ENCODE data around the gene TNFSF8. TPM values are rescaled to one million over a fixed set of nuclear protein-coding genes. Genes with fewer than 3 reads are reported as not detected.

Gene TNFSF8
- total RNA-seq, 3 donors from 2014 or later: 130 to 192 (median 141) TPM

- no peak for DNase-seq
- Mint-ChIP-seq H3K4me3 (no peak overlapping the region), H3K4me1 (ENCODE audit: low read depth) (peaks cover 46% of the 10 kb centered on the region), H3K36me3 (ENCODE audit: insufficient read depth) (peaks cover 74% of the 10 kb centered on the region), H3K27me3 (ENCODE audit: low read depth) (no peaks in the 10 kb centered on the region), H3K9me3 (peaks cover 4% of the 10 kb centered on the region)
- ATAC-seq: no peak
Measured at GRCh38 chr9:114905170-114905940, 25.0 kb downstream of the TNFSF8 start.

- Mint-ChIP-seq H3K27me3 (ENCODE audit: low read depth) (no peaks in the 10 kb centered on the region), H3K36me3 (ENCODE audit: insufficient read depth) (peaks cover 62% of the 10 kb centered on the region), H3K9me3 (peaks cover 4% of the 10 kb centered on the region), H3K4me1 (ENCODE audit: low read depth) (peaks cover 22% of the 10 kb centered on the region), H3K4me3 (peak overlapping the region; percentile 78)
- ATAC-seq: peak; percentile 54 to 62
- DNase-seq: no peak
Measured at GRCh38 chr9:114902786-114903524, 27.4 kb downstream of the TNFSF8 start.

GRCh38 chr9:114900942-114901802, 29.2 kb downstream of the TNFSF8 start:
- peaks cover 55% of the 10 kb centered on the region for H3K36me3 Mint-ChIP-seq (ENCODE audit: insufficient read depth)
- peak overlapping the region; percentile 20 for H3K4me3 Mint-ChIP-seq
- DNase-seq (no peak), ATAC-seq (peak in 1 of 2 donors; percentile 10)
- no peaks in the 10 kb centered on the region for H3K27me3 Mint-ChIP-seq (ENCODE audit: low read depth)
- peaks cover 4% of the 10 kb centered on the region for H3K9me3 Mint-ChIP-seq
- H3K4me1 Mint-ChIP-seq (ENCODE audit: low read depth): peaks cover 11% of the 10 kb centered on the region

GRCh38 chr9:114899995-114900394, 30.4 kb downstream of the TNFSF8 start:
- Mint-ChIP-seq H3K36me3 (ENCODE audit: insufficient read depth) (peaks cover 48% of the 10 kb centered on the region), H3K4me1 (ENCODE audit: low read depth) (peaks cover 15% of the 10 kb centered on the region), H3K9me3 (peaks cover 4% of the 10 kb centered on the region), H3K27me3 (ENCODE audit: low read depth) (no peaks in the 10 kb centered on the region), H3K4me3 (no peak overlapping the region)
- no peak for DNase-seq
- no peak for ATAC-seq

GRCh38 chr9:114899461-114899860, 30.9 kb downstream of the TNFSF8 start:
- Mint-ChIP-seq H3K4me1 (ENCODE audit: low read depth) (peaks cover 20% of the 10 kb centered on the region), H3K36me3 (ENCODE audit: insufficient read depth) (peaks cover 44% of the 10 kb centered on the region), H3K4me3 (no peak overlapping the region), H3K9me3 (peaks cover 4% of the 10 kb centered on the region), H3K27me3 (ENCODE audit: low read depth) (no peaks in the 10 kb centered on the region)
- ATAC-seq (no peak), DNase-seq (no peak)

- Mint-ChIP-seq H3K27me3 (ENCODE audit: low read depth) (no peaks in the 10 kb centered on the region), H3K36me3 (ENCODE audit: insufficient read depth) (peaks cover 37% of the 10 kb centered on the region), H3K4me1 (ENCODE audit: low read depth) (peaks cover 27% of the 10 kb centered on the region), H3K9me3 (peaks cover 7% of the 10 kb centered on the region), H3K4me3 (no peak overlapping the region)
- peak; percentile 66 for DNase-seq
- ATAC-seq: peak; percentile 55 to 58
Measured at GRCh38 chr9:114898741-114899140, 31.6 kb downstream of the TNFSF8 start.

GRCh38 chr9:114897196-114897595, 33.2 kb downstream of the TNFSF8 start:
- ATAC-seq (no peak), DNase-seq (no peak)
- H3K4me1 Mint-ChIP-seq (ENCODE audit: low read depth): peaks cover 43% of the 10 kb centered on the region

GRCh38 chr9:114896344-114896743, 34.0 kb downstream of the TNFSF8 start:
- ATAC-seq (no peak), DNase-seq (no peak)
- Mint-ChIP-seq H3K27me3 (ENCODE audit: low read depth) (no peaks in the 10 kb centered on the region), H3K36me3 (ENCODE audit: insufficient read depth) (peaks cover 14% of the 10 kb centered on the region), H3K4me1 (ENCODE audit: low read depth) (peaks cover 48% of the 10 kb centered on the region), H3K4me3 (no peak overlapping the region), H3K9me3 (peaks cover 8% of the 10 kb centered on the region)

More at GRCh38 chr9:114897196-114897595, 33.2 kb downstream of the TNFSF8 start:
- Mint-ChIP-seq H3K4me3 (no peak overlapping the region), H3K36me3 (ENCODE audit: insufficient read depth) (peaks cover 21% of the 10 kb centered on the region), H3K27me3 (ENCODE audit: low read depth) (no peaks in the 10 kb centered on the region), H3K9me3 (peaks cover 8% of the 10 kb centered on the region)

- DNase-seq (no peak), ATAC-seq (no peak)
- Mint-ChIP-seq H3K9me3 (peaks cover 4% of the 10 kb centered on the region), H3K4me1 (ENCODE audit: low read depth) (peaks cover 54% of the 10 kb centered on the region), H3K36me3 (ENCODE audit: insufficient read depth) (peaks cover 7% of the 10 kb centered on the region), H3K4me3 (no peak overlapping the region), H3K27me3 (ENCODE audit: low read depth) (no peaks in the 10 kb centered on the region)
Measured at GRCh38 chr9:114895521-114895991, 34.8 kb downstream of the TNFSF8 start.

- Mint-ChIP-seq H3K4me1 (ENCODE audit: low read depth) (peaks cover 61% of the 10 kb centered on the region), H3K4me3 (no peak overlapping the region), H3K9me3 (peaks cover 4% of the 10 kb centered on the region), H3K36me3 (ENCODE audit: insufficient read depth) (peaks cover 1% of the 10 kb centered on the region), H3K27me3 (ENCODE audit: low read depth) (no peaks in the 10 kb centered on the region)
- ATAC-seq (peak; percentile 61 to 66), DNase-seq (no peak)
Measured at GRCh38 chr9:114894609-114895433, 35.6 kb downstream of the TNFSF8 start.

GRCh38 chr9:114894206-114894605, 36.2 kb downstream of the TNFSF8 start:
- peaks cover 68% of the 10 kb centered on the region for H3K4me1 Mint-ChIP-seq (ENCODE audit: low read depth)
- H3K27me3 Mint-ChIP-seq (ENCODE audit: low read depth): no peaks in the 10 kb centered on the region
- H3K36me3 Mint-ChIP-seq (ENCODE audit: insufficient read depth): peaks cover 1% of the 10 kb centered on the region
- DNase-seq (no peak), ATAC-seq (peak in 1 of 2 donors; percentile 7)
- H3K4me3 Mint-ChIP-seq: no peak overlapping the region
- peaks cover 4% of the 10 kb centered on the region for H3K9me3 Mint-ChIP-seq

- Mint-ChIP-seq H3K36me3 (ENCODE audit: insufficient read depth) (peaks cover 1% of the 10 kb centered on the region), H3K4me1 (ENCODE audit: low read depth) (peaks cover 75% of the 10 kb centered on the region), H3K27me3 (ENCODE audit: low read depth) (no peaks in the 10 kb centered on the region), H3K9me3 (peaks cover 4% of the 10 kb centered on the region), H3K4me3 (peak overlapping the region; percentile 0)
- ATAC-seq (peak; percentile 62 to 72), DNase-seq (no peak)
Measured at GRCh38 chr9:114893221-114894010, 37.0 kb downstream of the TNFSF8 start.

- H3K9me3 Mint-ChIP-seq: peaks cover 4% of the 10 kb centered on the region
- peaks cover 65% of the 10 kb centered on the region for H3K4me1 Mint-ChIP-seq (ENCODE audit: low read depth)
- no peak for DNase-seq
- H3K36me3 Mint-ChIP-seq (ENCODE audit: insufficient read depth): peaks cover 1% of the 10 kb centered on the region
- H3K4me3 Mint-ChIP-seq: no peak overlapping the region
- no peaks in the 10 kb centered on the region for H3K27me3 Mint-ChIP-seq (ENCODE audit: low read depth)
- peak; percentile 14 to 44 for ATAC-seq
Measured at GRCh38 chr9:114889802-114890224, 40.6 kb downstream of the TNFSF8 start.
